GM12872 (cell line): ENCODE data around the gene NSD1.

Source experiments
- TF ChIP-seq, protein P1 (sequence below): IDR thresholded peaks from 3 replicates; pipeline ENCODE4 v1.5.1; 2011; ENCODE audit warnings: low read depth, mild to moderate bottlenecking, low read length, moderate library complexity; ENCODE audit not compliant: insufficient read depth

NSD1 gene

DNA sequence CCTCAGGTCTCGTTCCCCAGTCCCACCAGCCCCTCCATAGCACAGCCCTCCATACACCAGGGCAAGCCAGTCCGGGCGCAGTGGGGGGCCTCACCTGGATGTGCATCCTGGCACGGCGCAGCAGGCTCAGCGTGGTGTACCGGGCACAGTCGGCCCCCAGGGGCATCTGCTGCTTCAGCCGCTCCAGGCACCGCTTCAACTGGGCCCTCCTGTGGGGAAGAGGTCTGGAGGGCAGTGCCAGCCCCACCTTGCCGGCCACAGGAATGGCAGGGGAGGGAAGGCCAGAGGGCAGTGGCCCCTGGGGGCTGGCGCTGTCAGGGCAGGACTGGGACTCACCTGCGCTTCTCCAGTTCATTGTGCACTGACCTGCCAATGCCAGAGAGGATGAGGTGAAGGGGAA is 176.8 kb downstream of the NSD1 start:
- TF ChIP-seq, protein P1, sequence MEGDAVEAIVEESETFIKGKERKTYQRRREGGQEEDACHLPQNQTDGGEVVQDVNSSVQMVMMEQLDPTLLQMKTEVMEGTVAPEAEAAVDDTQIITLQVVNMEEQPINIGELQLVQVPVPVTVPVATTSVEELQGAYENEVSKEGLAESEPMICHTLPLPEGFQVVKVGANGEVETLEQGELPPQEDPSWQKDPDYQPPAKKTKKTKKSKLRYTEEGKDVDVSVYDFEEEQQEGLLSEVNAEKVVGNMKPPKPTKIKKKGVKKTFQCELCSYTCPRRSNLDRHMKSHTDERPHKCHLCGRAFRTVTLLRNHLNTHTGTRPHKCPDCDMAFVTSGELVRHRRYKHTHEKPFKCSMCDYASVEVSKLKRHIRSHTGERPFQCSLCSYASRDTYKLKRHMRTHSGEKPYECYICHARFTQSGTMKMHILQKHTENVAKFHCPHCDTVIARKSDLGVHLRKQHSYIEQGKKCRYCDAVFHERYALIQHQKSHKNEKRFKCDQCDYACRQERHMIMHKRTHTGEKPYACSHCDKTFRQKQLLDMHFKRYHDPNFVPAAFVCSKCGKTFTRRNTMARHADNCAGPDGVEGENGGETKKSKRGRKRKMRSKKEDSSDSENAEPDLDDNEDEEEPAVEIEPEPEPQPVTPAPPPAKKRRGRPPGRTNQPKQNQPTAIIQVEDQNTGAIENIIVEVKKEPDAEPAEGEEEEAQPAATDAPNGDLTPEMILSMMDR, result 0 out of 3 replicates have a peak, but pooled peaks have one; percentile 5

DNA sequence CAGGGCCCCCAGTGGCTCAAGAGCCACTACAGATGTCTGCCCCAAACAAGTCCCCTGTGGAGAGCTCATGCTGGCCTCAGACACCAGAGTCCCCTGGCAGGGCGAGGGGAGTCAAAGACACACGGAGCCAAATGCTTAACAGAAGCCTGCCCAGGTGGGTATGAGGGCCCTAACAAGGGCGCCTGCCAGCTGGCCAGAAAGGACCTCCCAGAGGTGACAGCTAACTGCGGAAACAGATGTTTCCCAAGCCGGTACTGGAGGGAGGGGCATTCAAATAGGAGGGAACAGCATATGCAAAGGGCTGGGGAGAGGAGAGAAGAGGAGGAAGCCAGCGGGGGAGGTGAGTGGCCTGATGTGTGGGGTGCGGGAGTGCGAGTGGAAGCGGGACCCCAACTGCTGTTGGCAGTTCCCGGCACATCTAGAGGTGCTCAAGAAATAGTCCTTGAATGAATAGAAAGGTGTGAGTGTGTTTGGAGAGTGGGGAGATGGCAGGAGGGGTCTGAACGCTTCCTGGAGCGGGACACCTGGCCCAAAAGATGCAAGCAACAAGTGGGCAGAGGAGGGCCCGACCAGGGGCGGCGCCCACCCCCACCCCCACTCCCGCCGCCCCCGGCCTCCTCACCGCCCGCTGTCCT is 177.3 kb downstream of the NSD1 start:
- TF ChIP-seq, protein P1, result no peak

GRCh38 chr5:177311392-177311722 is 177.8 kb downstream of the NSD1 start:
- TF ChIP-seq, protein P1, result no peak

GRCh38 chr5:177311723-177312648 is 178.4 kb downstream of the NSD1 start, which contains the start of gene MXD3:
MXD3 (minus strand) TSS chr5:177311898; CDS start chr5:177311830, 68 bp downstream.
- TF ChIP-seq, protein P1, result no peak

DNA sequence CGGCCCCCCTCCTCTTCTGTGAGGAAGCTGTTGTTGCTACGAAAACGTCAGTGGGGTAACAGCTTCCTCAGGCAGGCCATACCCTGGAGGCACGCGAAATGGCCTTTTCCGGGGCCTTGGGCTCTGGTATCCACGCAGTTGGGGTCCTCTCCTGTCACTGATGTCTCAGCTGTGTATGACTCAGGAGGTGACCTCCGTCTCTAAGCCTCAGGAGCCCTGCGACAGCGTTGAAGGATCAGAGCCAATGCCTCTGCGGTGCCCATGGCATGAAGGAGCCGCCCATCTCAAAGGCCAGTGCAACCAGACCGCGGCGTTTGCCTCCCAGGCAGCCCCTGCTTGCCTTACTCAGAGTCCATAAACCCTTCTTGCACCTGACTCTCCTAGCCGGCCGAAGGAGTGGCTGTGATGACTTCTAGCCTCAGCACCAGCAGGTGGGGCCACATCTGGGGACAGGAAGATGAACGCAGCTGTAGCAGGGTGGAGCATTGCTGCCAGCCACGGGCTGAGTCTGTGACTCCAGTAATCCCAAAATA is 179.1 kb downstream of the NSD1 start:
- TF ChIP-seq, protein P1, result peak; percentile 26; the same call in 1 of the 3 replicates

- TF ChIP-seq, protein P1, result no peak
Measured at GRCh38 chr5:177313561-177314259, 180.1 kb downstream of the NSD1 start.
